Adipocyte (in vitro differentiated cells): Measurements from ENCODE around the gene MDN1.
A peak's percentile ranks its signal among the peaks of the same experiment; 100 is the strongest.

Source experiments
- DNase-seq: peaks from one replicate; pipeline ENCODE4 v3.0.0-alpha.2; 2015; ENCODE audit warnings: low read depth
- H3K27me3 ChIP-seq: replicated peaks from 2 replicates; pipeline ENCODE4 v1.7.0; 2013; ENCODE audit warnings: mild to moderate bottlenecking, low read length, moderate library complexity; ENCODE audit not compliant: control insufficient read depth, insufficient read depth
- H3K36me3 ChIP-seq: 2 replicates; pipeline ENCODE4 v1.7.0; 2013; ENCODE audit warnings: low read length, mild to moderate bottlenecking, moderate library complexity; ENCODE audit not compliant: control insufficient read depth, insufficient read depth, severe bottlenecking
- H3K4me1 ChIP-seq: 2 replicates; pipeline ENCODE4 v1.7.0; 2013; ENCODE audit warnings: mild to moderate bottlenecking, low read length, moderate library complexity; ENCODE audit not compliant: control insufficient read depth, insufficient read depth
- H3K4me3 ChIP-seq: 2 replicates; pipeline ENCODE4 v1.7.0; 2013; ENCODE audit warnings: mild to moderate bottlenecking, low read length, moderate library complexity
- H3K9ac ChIP-seq: 2 replicates; pipeline ENCODE4 v1.7.0; 2013; ENCODE audit warnings: mild to moderate bottlenecking, low read length, moderate library complexity
- H3K9me3 ChIP-seq: 2 replicates; pipeline ENCODE4 v1.7.0; 2013; ENCODE audit warnings: mild to moderate bottlenecking, low read length, moderate library complexity; ENCODE audit not compliant: control insufficient read depth

Gene MDN1

GRCh38 chr6:89616531-89616930 is 203.1 kb downstream of the MDN1 start:
- no peak for DNase-seq
- Histone ChIP-seq H3K4me1 (no peaks in the 10 kb centered on the region), H3K9me3 (no peaks in the 10 kb centered on the region), H3K4me3 (no peak overlapping the region), H3K27me3 (no peaks in the 10 kb centered on the region), H3K9ac (no peak overlapping the region), H3K36me3 (no peaks in the 10 kb centered on the region)

DNA sequence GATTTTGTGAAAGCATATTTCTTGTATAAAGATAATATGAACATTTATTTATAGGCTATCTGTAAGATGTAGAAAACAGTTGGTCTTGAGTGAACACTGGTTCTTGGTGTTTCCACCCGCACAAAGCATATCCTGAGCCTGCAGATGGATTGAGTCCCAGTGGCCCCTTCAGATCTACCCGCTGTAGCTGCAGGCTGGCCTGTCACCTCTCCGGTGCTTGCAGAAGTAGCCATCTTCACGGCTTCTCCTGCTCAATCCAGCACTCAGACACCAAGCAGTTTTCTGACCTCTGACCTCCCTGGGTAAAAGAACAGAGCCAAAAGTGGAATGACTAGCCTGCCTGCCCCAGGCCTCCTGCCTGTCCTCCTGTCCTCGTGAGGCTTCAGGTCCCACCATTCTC is 203.7 kb downstream of the MDN1 start:
- Histone ChIP-seq H3K9me3 (no peaks in the 10 kb centered on the region), H3K27me3 (no peaks in the 10 kb centered on the region), H3K4me1 (no peaks in the 10 kb centered on the region), H3K4me3 (no peak overlapping the region), H3K36me3 (no peaks in the 10 kb centered on the region), H3K9ac (no peak overlapping the region)
- DNase-seq = no peak

GRCh38 chr6:89613790-89614189 is 205.8 kb downstream of the MDN1 start:
- H3K36me3 ChIP-seq = no peaks in the 10 kb centered on the region

GRCh38 chr6:89612121-89612520 is 207.5 kb downstream of the MDN1 start:
- Histone ChIP-seq H3K27me3 (no peaks in the 10 kb centered on the region), H3K36me3 (no peaks in the 10 kb centered on the region), H3K9me3 (no peaks in the 10 kb centered on the region), H3K4me3 (no peak overlapping the region), H3K9ac (no peak overlapping the region), H3K4me1 (no peaks in the 10 kb centered on the region)
- DNase-seq = no peak

More at GRCh38 chr6:89613790-89614189, 205.8 kb downstream of the MDN1 start:
- no peaks in the 10 kb centered on the region for H3K9me3 ChIP-seq
- no peak for DNase-seq
- H3K4me1 ChIP-seq = no peaks in the 10 kb centered on the region
- no peaks in the 10 kb centered on the region for H3K27me3 ChIP-seq
- H3K4me3 ChIP-seq = no peak overlapping the region
- no peak overlapping the region for H3K9ac ChIP-seq

- Histone ChIP-seq H3K9me3 (no peaks in the 10 kb centered on the region), H3K4me3 (no peak overlapping the region), H3K9ac (no peak overlapping the region), H3K27me3 (no peaks in the 10 kb centered on the region), H3K36me3 (no peaks in the 10 kb centered on the region), H3K4me1 (no peaks in the 10 kb centered on the region)
- no peak for DNase-seq
Observed at GRCh38 chr6:89611666-89612065, 207.9 kb downstream of the MDN1 start.

GRCh38 chr6:89610149-89610642 is 209.4 kb downstream of the MDN1 start:
- H3K4me1 ChIP-seq = no peaks in the 10 kb centered on the region
- DNase-seq = peak; percentile 86
- no peaks in the 10 kb centered on the region for H3K36me3 ChIP-seq
- no peaks in the 10 kb centered on the region for H3K27me3 ChIP-seq
- H3K9me3 ChIP-seq = no peaks in the 10 kb centered on the region
- H3K4me3 ChIP-seq = no peak overlapping the region
- H3K9ac ChIP-seq = no peak overlapping the region

- H3K36me3 ChIP-seq = no peaks in the 10 kb centered on the region
- no peak for DNase-seq
- no peak overlapping the region for H3K9ac ChIP-seq
- H3K4me1 ChIP-seq = no peaks in the 10 kb centered on the region
- no peaks in the 10 kb centered on the region for H3K27me3 ChIP-seq
- no peak overlapping the region for H3K4me3 ChIP-seq
- no peaks in the 10 kb centered on the region for H3K9me3 ChIP-seq
Observed at GRCh38 chr6:89605861-89606260, 213.7 kb downstream of the MDN1 start.

- no peaks in the 10 kb centered on the region for H3K4me1 ChIP-seq
- no peaks in the 10 kb centered on the region for H3K36me3 ChIP-seq
- no peaks in the 10 kb centered on the region for H3K27me3 ChIP-seq
- no peak for DNase-seq
- no peaks in the 10 kb centered on the region for H3K9me3 ChIP-seq
- H3K4me3 ChIP-seq = no peak overlapping the region
- H3K9ac ChIP-seq = no peak overlapping the region
Observed at GRCh38 chr6:89604653-89605052, 214.9 kb downstream of the MDN1 start.

DNA sequence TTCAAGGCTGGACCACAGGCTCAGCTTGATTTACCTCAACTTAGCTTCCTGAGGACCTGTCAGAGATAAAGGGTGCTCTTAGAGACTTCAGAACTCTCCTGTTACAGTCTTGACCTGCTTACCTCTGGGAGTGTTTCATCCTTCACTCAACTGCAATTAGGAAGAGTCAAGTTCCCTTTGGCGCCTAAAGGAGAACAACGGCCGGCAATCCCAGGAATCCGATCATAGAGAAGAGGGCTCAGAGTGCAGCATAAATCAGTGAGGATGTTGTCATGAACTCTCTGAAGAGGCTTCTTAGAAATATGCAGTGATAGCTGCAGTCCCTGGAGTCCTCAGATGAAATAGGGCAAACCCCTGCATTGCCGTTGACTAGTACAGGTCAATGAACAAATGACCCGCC is 217.4 kb downstream of the MDN1 start:
- Histone ChIP-seq H3K4me3 (no peak overlapping the region), H3K4me1 (peaks cover 7% of the 10 kb centered on the region), H3K36me3 (no peaks in the 10 kb centered on the region), H3K27me3 (no peaks in the 10 kb centered on the region), H3K9me3 (no peaks in the 10 kb centered on the region), H3K9ac (no peak overlapping the region)
- no peak for DNase-seq

DNA sequence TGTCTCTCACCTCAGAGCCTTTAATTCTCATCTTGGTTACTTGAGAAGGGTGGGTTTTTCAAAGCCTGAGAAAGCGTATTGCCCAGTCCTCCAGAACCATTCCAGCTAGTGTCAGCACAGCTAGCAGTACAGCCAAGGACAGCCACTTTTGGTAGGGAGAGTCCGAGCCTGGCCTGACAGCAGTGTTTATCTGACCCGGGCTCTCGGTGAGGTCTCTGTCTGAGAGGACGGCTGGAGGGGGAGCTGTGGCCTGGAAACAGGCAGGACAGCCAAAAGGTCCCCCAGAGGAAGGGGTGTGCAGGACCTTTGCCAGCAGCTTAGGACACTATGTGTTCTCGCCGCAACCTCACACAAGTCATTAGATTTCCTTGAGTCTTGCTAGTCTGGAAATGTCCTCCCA is 219.9 kb downstream of the MDN1 start:
- peaks cover 15% of the 10 kb centered on the region for H3K4me1 ChIP-seq
- H3K36me3 ChIP-seq = no peaks in the 10 kb centered on the region
- no peaks in the 10 kb centered on the region for H3K27me3 ChIP-seq
- no peak for DNase-seq
- no peak overlapping the region for H3K9ac ChIP-seq
- H3K9me3 ChIP-seq = no peaks in the 10 kb centered on the region
- no peak overlapping the region for H3K4me3 ChIP-seq

- DNase-seq = peak; percentile 48
- Histone ChIP-seq H3K36me3 (no peaks in the 10 kb centered on the region), H3K9ac (no peak overlapping the region), H3K4me3 (no peak overlapping the region), H3K9me3 (no peaks in the 10 kb centered on the region), H3K27me3 (no peaks in the 10 kb centered on the region), H3K4me1 (peaks cover 15% of the 10 kb centered on the region)
Observed at GRCh38 chr6:89597988-89598387, 221.6 kb downstream of the MDN1 start.

DNA sequence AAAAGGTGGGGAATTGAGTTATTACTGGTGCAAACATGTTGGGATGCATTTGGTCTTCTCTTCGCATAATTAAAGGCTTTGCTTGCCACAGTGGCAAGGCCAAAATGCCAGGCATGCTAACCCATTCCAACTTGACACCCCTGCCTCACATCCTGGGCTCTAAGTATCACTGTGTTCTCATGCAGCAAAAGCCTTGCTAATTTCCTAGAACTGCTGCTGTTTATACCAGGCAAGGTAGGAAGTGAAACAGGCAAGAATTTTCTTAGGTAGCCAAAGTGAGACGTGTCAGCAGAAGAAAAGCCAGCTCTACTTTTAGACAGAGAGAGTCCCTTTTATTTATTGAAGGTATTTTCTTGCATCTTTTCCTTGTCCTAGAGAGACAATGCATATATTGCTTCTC is 222.2 kb downstream of the MDN1 start:
- Histone ChIP-seq H3K4me1 (peaks cover 15% of the 10 kb centered on the region), H3K36me3 (no peaks in the 10 kb centered on the region), H3K9me3 (no peaks in the 10 kb centered on the region), H3K9ac (no peak overlapping the region), H3K27me3 (no peaks in the 10 kb centered on the region), H3K4me3 (no peak overlapping the region)
- no peak for DNase-seq
